Measurements from ENCODE around the gene CXCR4. TPM values are rescaled to one million over a fixed set of nuclear protein-coding genes. Genes with fewer than 3 reads are reported as not detected.
"Not testable (repeated sequence)": the region's sequence is repeated elsewhere in the genome, so short reads cannot be mapped to it uniquely, and the experiment has no call there.

CXCR4 gene
- total RNA-seq, 1 donor from 2014 or later, result 0.17 TPM

- no peak for DNase-seq (ENCODE audit: low read depth)
- peak; percentile 33 for TF ChIP-seq CTCF (conservative IDR thresholded peaks at IDR 0.05; ENCODE audit: low read depth, low read length)
- no peak overlapping the region for H3K4me3 ChIP-seq (ENCODE audit: low read depth, low read length)
These were observed 42.5 kb downstream of the CXCR4 start for GRCh38 chr2:136075476-136075875.

- no peak for DNase-seq (ENCODE audit: low read depth)
- no peak overlapping the region for H3K4me3 ChIP-seq (ENCODE audit: low read depth, low read length)
- no peak for TF ChIP-seq CTCF (conservative IDR thresholded peaks at IDR 0.05; ENCODE audit: low read depth, low read length)
These were observed 45.3 kb downstream of the CXCR4 start for GRCh38 chr2:136072621-136073020.

GRCh38 chr2:136071887-136072286 is 46.1 kb downstream of the CXCR4 start:
- not testable (repeated sequence) for H3K4me3 ChIP-seq (ENCODE audit: low read depth, low read length); DNase-seq (ENCODE audit: low read depth)

GRCh38 chr2:136070913-136071312 is 47.0 kb downstream of the CXCR4 start:
- DNase-seq (ENCODE audit: low read depth), result no peak
- H3K4me3 ChIP-seq (ENCODE audit: low read depth, low read length), result no peak overlapping the region
- no peak for TF ChIP-seq CTCF (conservative IDR thresholded peaks at IDR 0.05; ENCODE audit: low read depth, low read length)

GRCh38 chr2:136069773-136070172 is 48.2 kb downstream of the CXCR4 start:
- TF ChIP-seq CTCF (conservative IDR thresholded peaks at IDR 0.05; ENCODE audit: low read depth, low read length), result no peak
- DNase-seq (ENCODE audit: low read depth), result no peak
- no peak overlapping the region for H3K4me3 ChIP-seq (ENCODE audit: low read depth, low read length)

- TF ChIP-seq CTCF (conservative IDR thresholded peaks at IDR 0.05; ENCODE audit: low read depth, low read length), result no peak
These were observed 49.2 kb downstream of the CXCR4 start for GRCh38 chr2:136068581-136069227.

GRCh38 chr2:136067897-136068580 is 49.9 kb downstream of the CXCR4 start:
- H3K4me3 ChIP-seq (ENCODE audit: low read depth, low read length), result no peak overlapping the region
- no peak for DNase-seq (ENCODE audit: low read depth)
- TF ChIP-seq CTCF (conservative IDR thresholded peaks at IDR 0.05; ENCODE audit: low read depth, low read length), result no peak

More at GRCh38 chr2:136068581-136069227, 49.2 kb downstream of the CXCR4 start:
- no peak overlapping the region for H3K4me3 ChIP-seq (ENCODE audit: low read depth, low read length)
- DNase-seq (ENCODE audit: low read depth), result no peak
